Measurements from ENCODE around the gene PRPS2.

- no peak for TF ChIP-seq POLR2A (IDR thresholded peaks at IDR 0.05; ENCODE audit: low read depth, low read length)
- no peak for TF ChIP-seq POLR2AphosphoS5 (IDR thresholded peaks at IDR 0.05; ENCODE audit: low read depth, low read length)
Observed at GRCh38 chrX:12747433-12747832, 43.8 kb upstream of the PRPS2 start.

Measured in GM12892 (cell line).